Stimulated activated naive B cell treated with anti-CD40 and anti-IgM and Interleukin-4, amounts not matched to agents 10 μg/mL and 1 μg/mL and 100 μg/mL, for 72 hours (primary cell): ENCODE results near the gene CARMIL1.

ENCODE experiments used
- ATAC-seq, 2 donors: fragments of 150-1000 bp; cut with Tn5 transposase; replicated peaks; 2 replicates each; pipeline ENCODE4 v1.10.0; 2021; ENCODE audit warnings: moderate library complexity in 1 of 2
- DNase-seq: peaks from one replicate; pipeline ENCODE4 v3.0.0; 2021
- H3K27ac Mint-ChIP-seq: one replicate; pipeline ENCODE4 v1.8.0; 2022; ENCODE audit warnings: mild to moderate bottlenecking, mixed read lengths
- H3K27me3 Mint-ChIP-seq, 2 donors: one replicate each; pipeline ENCODE4 v1.8.0; 2022; ENCODE audit warnings: mixed read lengths in 2 of 2
- H3K36me3 Mint-ChIP-seq, 2 donors: one replicate each; pipeline ENCODE4 v1.8.0; 2022; ENCODE audit warnings: mixed read lengths in 2 of 2, mild to moderate bottlenecking in 1 of 2
- H3K4me1 Mint-ChIP-seq, 2 donors: one replicate each; pipeline ENCODE4 v1.8.0; 2022; ENCODE audit warnings: mixed read lengths in 2 of 2, mild to moderate bottlenecking in 1 of 2
- H3K4me3 Mint-ChIP-seq, 2 donors: one replicate each; pipeline ENCODE4 v1.8.0; 2022; ENCODE audit warnings: mild to moderate bottlenecking in 2 of 2, mixed read lengths in 2 of 2, moderate library complexity in 1 of 2
- H3K9me3 Mint-ChIP-seq, 2 donors: one replicate each; pipeline ENCODE4 v1.8.0; 2022; ENCODE audit warnings: mixed read lengths in 2 of 2, mild to moderate bottlenecking in 1 of 2

Gene CARMIL1

GRCh38 chr6:25329161-25329817 is 50.1 kb downstream of the CARMIL1 start:
- peaks cover 0 to 6% of the 10 kb centered on the region in 2 donors for H3K27me3 Mint-ChIP-seq
- peaks cover 7 to 30% of the 10 kb centered on the region in 2 donors for H3K4me1 Mint-ChIP-seq
- no peaks in the 10 kb centered on the region for H3K9me3 Mint-ChIP-seq
- H3K27ac Mint-ChIP-seq = no peak overlapping the region
- H3K36me3 Mint-ChIP-seq = no peaks in the 10 kb centered on the region
- H3K4me3 Mint-ChIP-seq = no peak overlapping the region
- DNase-seq (no peak), ATAC-seq (no peak)

GRCh38 chr6:25329982-25330381 is 50.8 kb downstream of the CARMIL1 start:
- Mint-ChIP-seq H3K36me3 (no peaks in the 10 kb centered on the region), H3K27me3 (peaks cover 0 to 6% of the 10 kb centered on the region in 2 donors), H3K9me3 (no peaks in the 10 kb centered on the region), H3K4me3 (no peak overlapping the region), H3K27ac (no peak overlapping the region), H3K4me1 (peaks cover 3 to 26% of the 10 kb centered on the region in 2 donors)
- DNase-seq (no peak), ATAC-seq (no peak)

- H3K4me3 Mint-ChIP-seq = no peak overlapping the region
- no peaks in the 10 kb centered on the region for H3K9me3 Mint-ChIP-seq
- peaks cover 0 to 8% of the 10 kb centered on the region in 2 donors for H3K27me3 Mint-ChIP-seq
- DNase-seq = no peak
- H3K36me3 Mint-ChIP-seq = no peaks in the 10 kb centered on the region
- no peak overlapping the region for H3K27ac Mint-ChIP-seq
- H3K4me1 Mint-ChIP-seq = peaks cover 3 to 29% of the 10 kb centered on the region in 2 donors
- no peak for ATAC-seq
These were observed 51.9 kb downstream of the CARMIL1 start for GRCh38 chr6:25330796-25331685.

GRCh38 chr6:25332165-25332564 is 53.0 kb downstream of the CARMIL1 start:
- peaks cover 3 to 29% of the 10 kb centered on the region in 2 donors for H3K4me1 Mint-ChIP-seq
- DNase-seq (no peak), ATAC-seq (peak in 1 of 2 donors; percentile 50)
- peaks cover 0 to 10% of the 10 kb centered on the region in 2 donors for H3K27me3 Mint-ChIP-seq
- H3K27ac Mint-ChIP-seq = no peak overlapping the region
- H3K4me3 Mint-ChIP-seq = no peak overlapping the region
- H3K9me3 Mint-ChIP-seq = no peaks in the 10 kb centered on the region
- H3K36me3 Mint-ChIP-seq = no peaks in the 10 kb centered on the region

GRCh38 chr6:25332655-25333071 is 53.5 kb downstream of the CARMIL1 start:
- ATAC-seq (peak in 1 of 2 donors; percentile 52), DNase-seq (no peak)
- H3K4me3 Mint-ChIP-seq = no peak overlapping the region
- no peak overlapping the region for H3K27ac Mint-ChIP-seq
- H3K27me3 Mint-ChIP-seq = peaks cover 0 to 13% of the 10 kb centered on the region in 2 donors
- no peaks in the 10 kb centered on the region for H3K9me3 Mint-ChIP-seq
- no peaks in the 10 kb centered on the region for H3K36me3 Mint-ChIP-seq
- H3K4me1 Mint-ChIP-seq = peaks cover 3 to 29% of the 10 kb centered on the region in 2 donors

- no peak for DNase-seq
- Mint-ChIP-seq H3K4me1 (peaks cover 3 to 29% of the 10 kb centered on the region in 2 donors), H3K36me3 (no peaks in the 10 kb centered on the region), H3K27ac (no peak overlapping the region), H3K4me3 (no peak overlapping the region), H3K9me3 (no peaks in the 10 kb centered on the region), H3K27me3 (peaks cover 0 to 13% of the 10 kb centered on the region in 2 donors)
- no peak for ATAC-seq
These were observed 54.3 kb downstream of the CARMIL1 start for GRCh38 chr6:25333471-25333870.

GRCh38 chr6:25334793-25335192 is 55.6 kb downstream of the CARMIL1 start:
- Mint-ChIP-seq H3K36me3 (no peaks in the 10 kb centered on the region), H3K4me3 (no peak overlapping the region), H3K4me1 (peaks cover 3 to 20% of the 10 kb centered on the region in 2 donors), H3K9me3 (no peaks in the 10 kb centered on the region), H3K27me3 (peaks cover 0 to 12% of the 10 kb centered on the region in 2 donors), H3K27ac (no peak overlapping the region)
- DNase-seq (no peak), ATAC-seq (no peak)

- ATAC-seq (no peak), DNase-seq (no peak)
- Mint-ChIP-seq H3K4me3 (no peak overlapping the region), H3K36me3 (no peaks in the 10 kb centered on the region), H3K27me3 (peaks cover 0 to 7% of the 10 kb centered on the region in 2 donors), H3K9me3 (no peaks in the 10 kb centered on the region), H3K4me1 (peaks cover 0 to 14% of the 10 kb centered on the region in 2 donors), H3K27ac (no peak overlapping the region)
These were observed 57.8 kb downstream of the CARMIL1 start for GRCh38 chr6:25336996-25337395.

- Mint-ChIP-seq H3K4me1 (peaks cover 0 to 10% of the 10 kb centered on the region in 2 donors), H3K9me3 (no peaks in the 10 kb centered on the region), H3K27ac (no peak overlapping the region), H3K4me3 (no peak overlapping the region), H3K27me3 (peaks cover 0 to 7% of the 10 kb centered on the region in 2 donors), H3K36me3 (no peaks in the 10 kb centered on the region)
- DNase-seq = no peak
- no peak for ATAC-seq
These were observed 58.3 kb downstream of the CARMIL1 start for GRCh38 chr6:25337431-25337830.

GRCh38 chr6:25340431-25341202 is 61.4 kb downstream of the CARMIL1 start:
- Mint-ChIP-seq H3K36me3 (no peaks in the 10 kb centered on the region), H3K27me3 (peaks cover 0 to 7% of the 10 kb centered on the region in 2 donors), H3K4me1 (peaks cover 0 to 4% of the 10 kb centered on the region in 2 donors), H3K27ac (no peak overlapping the region), H3K9me3 (no peaks in the 10 kb centered on the region), H3K4me3 (no peak overlapping the region)
- DNase-seq (no peak), ATAC-seq (no peak)

GRCh38 chr6:25341203-25341552 is 62.0 kb downstream of the CARMIL1 start:
- H3K4me3 Mint-ChIP-seq = no peak overlapping the region
- no peaks in the 10 kb centered on the region for H3K9me3 Mint-ChIP-seq
- H3K27ac Mint-ChIP-seq = no peak overlapping the region

GRCh38 chr6:25341923-25342619 is 62.9 kb downstream of the CARMIL1 start:
- ATAC-seq (no peak), DNase-seq (no peak)
- no peak overlapping the region for H3K27ac Mint-ChIP-seq
- H3K4me1 Mint-ChIP-seq = peaks cover 0 to 4% of the 10 kb centered on the region in 2 donors
- no peaks in the 10 kb centered on the region for H3K36me3 Mint-ChIP-seq
- no peak overlapping the region for H3K4me3 Mint-ChIP-seq
- no peaks in the 10 kb centered on the region for H3K9me3 Mint-ChIP-seq
- H3K27me3 Mint-ChIP-seq = peaks cover 0 to 3% of the 10 kb centered on the region in 2 donors

More at GRCh38 chr6:25341203-25341552, 62.0 kb downstream of the CARMIL1 start:
- ATAC-seq (no peak), DNase-seq (no peak)
- H3K36me3 Mint-ChIP-seq = no peaks in the 10 kb centered on the region
- H3K4me1 Mint-ChIP-seq = peaks cover 0 to 4% of the 10 kb centered on the region in 2 donors
- H3K27me3 Mint-ChIP-seq = peaks cover 0 to 4% of the 10 kb centered on the region in 2 donors

- H3K4me1 Mint-ChIP-seq = peaks cover 0 to 4% of the 10 kb centered on the region in 2 donors
- no peak overlapping the region for H3K27ac Mint-ChIP-seq
- DNase-seq (no peak), ATAC-seq (no peak)
- H3K9me3 Mint-ChIP-seq = no peaks in the 10 kb centered on the region
- no peaks in the 10 kb centered on the region for H3K36me3 Mint-ChIP-seq
- no peaks in the 10 kb centered on the region for H3K27me3 Mint-ChIP-seq
- H3K4me3 Mint-ChIP-seq = no peak overlapping the region
These were observed 63.6 kb downstream of the CARMIL1 start for GRCh38 chr6:25342802-25343201.

- H3K27ac Mint-ChIP-seq = no peak overlapping the region
- H3K4me3 Mint-ChIP-seq = no peak overlapping the region
- H3K9me3 Mint-ChIP-seq = no peaks in the 10 kb centered on the region
- no peaks in the 10 kb centered on the region for H3K27me3 Mint-ChIP-seq
- H3K4me1 Mint-ChIP-seq = peaks cover 0 to 4% of the 10 kb centered on the region in 2 donors
- H3K36me3 Mint-ChIP-seq = no peaks in the 10 kb centered on the region
- DNase-seq (no peak), ATAC-seq (peak; percentile 79 to 80)
These were observed 64.8 kb downstream of the CARMIL1 start for GRCh38 chr6:25343984-25344383.
